CD4-positive, alpha-beta T cell treated with Interleukin-17A for 1 hour (primary cell): ENCODE data around the gene CALCR.
"Not testable (repeated sequence)": the region's sequence is repeated elsewhere in the genome, so short reads cannot be mapped to it uniquely, and the experiment has no call there.

Experiments used
- DNase-seq: peaks from one replicate; pipeline ENCODE4 v3.0.0-alpha.2; 2020

The CALCR gene

DNA sequence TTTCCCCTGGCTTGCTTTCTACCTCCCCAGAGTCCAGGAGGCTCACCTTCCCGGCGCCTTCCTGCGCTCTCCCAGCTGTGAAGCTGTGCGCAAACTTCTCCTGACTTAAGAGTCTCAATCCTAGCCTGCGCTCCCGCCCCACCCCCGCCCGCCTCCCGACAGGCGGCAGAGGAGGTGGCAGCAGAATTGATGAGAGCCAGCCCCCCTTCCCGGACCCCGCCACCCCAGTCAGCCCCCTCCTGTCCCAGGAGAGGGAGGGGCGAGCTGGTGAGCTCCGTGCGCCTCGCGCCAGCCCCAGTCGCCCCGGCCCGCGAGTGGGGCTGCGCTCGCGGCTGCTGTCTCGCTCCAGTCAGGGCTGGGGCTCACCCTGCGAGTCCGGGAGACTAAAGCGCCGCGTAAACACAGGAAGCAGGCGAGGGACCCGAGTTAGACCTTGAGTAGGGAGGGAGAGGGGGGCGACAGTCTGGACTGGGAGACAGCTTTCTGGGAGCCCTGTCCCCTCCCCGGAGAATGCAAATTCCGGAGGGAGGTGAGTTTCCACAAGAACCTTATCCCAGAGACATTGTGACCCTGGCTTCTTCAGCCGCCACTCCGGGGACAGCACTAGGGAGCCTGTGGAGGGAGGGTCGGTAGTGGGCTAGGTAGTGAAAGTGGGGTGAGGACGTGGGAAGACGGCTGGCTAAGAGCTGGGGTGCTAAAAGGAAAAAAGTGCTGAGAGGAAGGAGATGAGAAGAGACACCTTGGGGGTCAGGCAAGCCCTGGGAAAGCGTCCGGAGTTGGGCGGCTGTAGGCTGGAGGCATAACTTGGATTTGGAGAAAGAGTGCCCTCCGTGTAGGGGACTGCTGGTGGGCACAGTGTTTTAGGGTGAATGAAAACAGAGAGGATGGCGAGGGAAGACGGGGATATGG is at the start of gene CALCR:
CALCR (minus strand) TSS at position 79 of the 909 bp plus-strand sequence. CDS start 87,743 bp downstream, outside the sequence.
- no peak for DNase-seq

DNA sequence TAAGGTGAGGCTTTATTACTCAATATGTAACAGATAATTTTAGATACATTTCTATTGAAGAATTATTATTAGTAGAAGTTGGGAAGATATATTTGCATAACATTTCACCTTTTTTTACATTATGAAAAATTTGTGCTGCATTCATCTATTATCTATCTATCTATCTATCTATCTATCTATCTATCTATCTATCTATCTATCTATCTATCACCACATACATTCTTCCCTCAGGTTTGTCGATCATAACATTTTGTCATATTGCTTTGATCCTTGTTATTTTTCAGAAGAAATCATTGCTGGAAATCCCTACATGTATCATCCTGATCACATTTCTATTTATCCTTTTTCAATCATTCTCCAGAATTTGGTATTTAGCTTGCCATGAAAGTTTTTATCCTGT is 49.3 kb upstream of the CALCR start:
- no peak for DNase-seq

DNA sequence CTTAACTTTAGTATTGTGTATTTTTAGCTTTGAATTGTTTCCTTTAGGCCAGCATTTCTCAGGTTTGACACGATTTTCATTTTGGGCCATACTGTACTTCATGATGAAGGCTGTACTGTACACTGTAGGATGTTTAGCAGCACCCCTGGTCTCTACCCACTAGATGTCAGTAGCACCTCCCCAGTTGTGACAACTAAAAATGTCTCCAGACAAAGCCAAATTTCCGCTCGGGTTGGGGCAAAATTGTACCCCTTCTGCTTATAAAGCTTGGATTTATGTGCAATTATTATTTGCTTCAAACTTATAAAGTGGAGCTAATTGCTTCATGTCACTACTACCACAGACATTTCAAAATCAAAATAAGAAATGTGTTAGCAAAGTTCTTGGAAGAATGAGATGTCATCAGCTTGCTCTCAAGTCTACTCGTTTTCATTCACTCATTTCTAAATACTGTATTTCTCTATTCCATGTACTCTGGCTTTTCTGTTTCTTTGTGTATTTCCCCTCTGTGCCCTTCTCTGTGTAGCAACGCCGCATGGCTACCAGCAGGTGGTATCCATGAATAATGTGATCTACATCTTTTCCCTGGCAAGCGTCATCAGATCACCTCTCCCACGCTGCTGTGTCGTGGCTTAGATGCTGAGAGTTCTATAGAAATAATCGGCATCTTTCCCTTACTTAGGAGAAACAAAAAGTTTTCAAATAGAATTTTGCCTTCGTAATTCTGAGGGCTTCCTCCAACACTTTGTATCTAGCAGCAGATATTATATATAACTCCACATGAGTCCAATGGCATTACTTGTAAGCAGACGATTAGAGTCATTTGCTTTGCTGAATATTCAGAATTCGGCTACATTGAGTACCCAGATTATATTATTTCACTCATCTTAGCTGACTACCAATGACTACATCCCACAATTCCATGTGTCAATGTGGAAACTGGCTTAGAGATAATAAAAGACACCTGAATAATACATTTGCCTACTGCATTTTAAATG is 47.8 kb upstream of the CALCR start:
- DNase-seq, result no peak

DNA sequence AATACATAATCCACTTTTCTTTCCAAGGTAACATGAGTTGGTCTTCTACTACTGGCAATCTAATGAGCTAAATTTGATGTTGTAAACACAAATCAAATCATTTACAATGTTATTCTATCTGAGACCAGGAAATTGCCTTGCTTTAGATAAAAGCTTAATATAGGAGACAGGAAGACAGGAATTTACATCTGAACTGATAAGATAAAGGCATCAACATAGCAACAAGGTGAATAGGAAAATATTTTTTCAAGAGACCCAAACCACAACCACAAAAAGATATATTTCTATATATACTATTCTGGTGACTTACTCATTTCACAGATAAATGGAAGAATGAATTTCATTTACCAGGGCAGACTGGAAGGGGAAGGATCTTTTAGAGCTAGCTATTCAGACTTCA is 46.3 kb upstream of the CALCR start:
- no peak for DNase-seq

DNA sequence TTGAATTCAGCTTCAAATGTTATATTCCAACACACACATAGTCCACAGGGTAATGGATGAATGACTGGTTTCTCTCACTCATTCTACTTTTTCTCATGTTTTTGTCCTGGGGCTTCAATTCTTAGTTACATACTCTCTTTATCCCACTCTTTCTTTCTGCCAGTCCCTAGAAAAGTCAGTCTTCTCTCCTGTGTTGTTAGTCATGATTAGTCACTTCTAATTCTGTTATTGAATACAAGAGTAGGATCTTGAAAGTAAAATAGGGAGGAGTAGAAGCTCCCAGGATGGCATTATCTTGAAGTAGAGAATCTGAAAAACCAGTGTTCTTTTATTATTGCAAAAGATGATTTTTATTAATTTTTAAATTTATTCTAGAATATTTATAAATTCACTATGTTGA is 45.5 kb upstream of the CALCR start:
- no peak for DNase-seq

DNA sequence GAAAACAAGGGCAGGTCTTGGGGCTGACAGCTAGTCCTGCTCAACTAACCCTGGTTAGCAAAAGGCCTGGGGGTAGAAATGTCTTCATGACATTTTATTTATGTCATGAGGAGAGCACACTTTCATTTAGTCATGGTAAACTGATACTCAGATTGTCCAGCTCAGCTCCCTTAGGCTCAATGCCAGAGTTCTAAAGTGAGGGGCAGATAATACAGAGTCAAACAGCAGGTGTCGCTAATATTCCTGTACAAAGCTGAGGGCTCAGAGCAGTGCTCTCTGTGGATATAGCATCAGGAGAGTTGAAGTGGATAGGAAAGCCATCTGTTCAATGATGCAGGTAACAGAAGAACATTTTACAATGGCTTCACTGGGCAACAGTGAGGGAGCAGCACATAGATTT is 26.8 kb upstream of the CALCR start:
- DNase-seq, result no peak

DNA sequence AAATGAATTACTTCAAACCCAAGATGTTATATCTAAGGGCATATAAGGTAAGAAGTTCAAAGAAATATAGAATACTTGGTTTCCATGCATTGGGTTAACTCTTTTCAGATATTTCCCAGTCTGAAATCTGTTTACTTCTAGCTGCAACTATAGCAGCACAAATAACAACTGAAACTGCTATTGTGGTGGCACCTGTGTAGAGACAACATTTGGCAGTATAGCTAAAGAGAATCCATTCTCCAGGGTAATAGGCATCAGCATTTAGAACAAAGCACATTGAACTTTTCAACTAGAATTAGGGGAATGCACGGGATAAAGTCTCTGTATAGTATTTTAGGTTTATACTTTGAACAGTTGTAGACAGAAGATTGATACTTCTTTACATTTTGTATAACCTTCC is 19.7 kb upstream of the CALCR start:
- DNase-seq, result no peak

DNA sequence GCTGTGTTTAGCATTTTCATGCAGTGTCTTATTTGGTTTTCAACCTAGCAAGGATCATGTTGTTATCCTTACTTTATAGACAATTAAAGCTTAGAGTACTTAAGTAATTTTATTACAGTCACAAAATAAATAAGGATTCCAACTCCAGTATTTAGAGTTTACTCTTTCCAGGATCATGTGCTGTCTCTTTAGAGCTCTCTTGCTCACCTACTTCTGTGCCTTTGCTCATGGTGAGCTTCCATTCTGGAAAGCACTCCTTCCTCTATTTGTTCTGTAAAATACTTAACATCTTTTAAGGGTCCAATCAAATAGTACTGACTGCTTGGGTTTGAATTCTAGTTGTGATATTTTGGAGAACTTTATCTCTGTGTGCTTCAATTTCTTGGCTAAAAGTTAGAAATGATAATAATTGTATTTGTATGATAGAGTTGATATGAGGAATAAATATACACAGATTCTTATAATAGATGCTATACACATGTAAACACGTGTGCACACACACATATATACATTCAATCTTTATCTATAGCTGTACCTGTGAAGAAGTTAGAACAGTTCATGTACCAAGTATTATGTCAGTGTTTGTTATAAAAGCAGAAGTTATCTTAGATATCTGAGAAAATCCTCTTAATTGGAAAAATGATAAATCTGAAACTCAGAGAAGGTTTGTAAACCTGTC is 18.2 kb upstream of the CALCR start:
- no peak for DNase-seq

DNA sequence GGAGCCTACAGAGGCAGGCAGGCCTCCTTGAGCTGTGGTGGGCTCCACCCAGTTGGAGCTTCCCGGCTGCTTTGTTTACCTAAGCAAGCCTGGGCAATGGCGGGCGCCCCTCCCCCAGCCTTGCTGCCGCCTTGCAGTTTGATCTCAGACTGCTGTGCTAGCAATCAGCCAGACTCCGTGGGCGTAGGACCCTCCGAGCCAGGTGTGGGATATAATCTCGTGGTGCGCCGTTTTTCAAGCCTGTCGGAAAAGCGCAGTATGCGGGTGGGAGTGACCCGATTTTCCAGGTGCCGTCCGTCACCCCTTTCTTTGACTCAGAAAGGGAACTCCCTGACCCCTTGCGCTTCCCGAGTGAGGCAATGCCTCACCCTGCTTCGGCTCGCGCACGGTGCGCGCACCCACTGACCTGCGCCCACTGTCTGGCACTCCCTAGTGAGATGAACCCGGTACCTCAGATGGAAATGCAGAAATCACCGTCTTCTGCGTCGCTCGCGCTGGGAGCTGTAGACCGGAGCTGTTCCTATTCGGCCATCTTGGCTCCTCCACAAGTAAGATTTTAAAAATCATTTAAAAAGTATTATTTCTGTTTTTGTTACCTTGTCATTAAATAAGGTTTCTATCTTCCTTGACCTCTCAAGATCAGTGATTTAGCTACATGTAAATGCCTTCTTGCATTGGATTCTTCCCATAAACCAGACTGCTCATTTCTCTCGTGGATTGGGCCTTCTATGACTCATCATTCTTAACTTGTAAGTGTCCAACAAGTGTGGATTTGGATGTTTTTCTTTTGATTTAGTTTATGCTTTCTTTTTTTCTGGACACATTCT is 16.9 kb upstream of the CALCR start:
- not testable (repeated sequence) for DNase-seq

DNA sequence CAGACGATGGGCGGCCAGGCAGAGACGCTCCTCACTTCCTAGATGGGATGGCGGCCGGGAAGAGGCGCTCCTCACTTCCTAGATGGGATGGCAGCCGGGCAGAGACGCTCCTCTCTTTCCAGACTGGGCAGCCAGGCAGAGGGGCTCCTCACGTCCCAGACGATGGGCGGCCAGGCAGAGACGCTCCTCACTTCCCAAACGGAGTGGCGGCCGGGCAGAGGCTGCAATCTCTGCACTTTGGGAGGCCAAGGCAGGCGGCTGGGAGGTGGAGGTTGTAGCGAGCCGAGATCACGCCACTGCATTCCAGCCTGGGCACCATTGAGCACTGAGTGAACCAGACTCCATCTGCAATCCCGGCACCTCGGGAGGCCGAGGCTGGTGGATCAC is 11.9 kb upstream of the CALCR start:
- not testable (repeated sequence) for DNase-seq

DNA sequence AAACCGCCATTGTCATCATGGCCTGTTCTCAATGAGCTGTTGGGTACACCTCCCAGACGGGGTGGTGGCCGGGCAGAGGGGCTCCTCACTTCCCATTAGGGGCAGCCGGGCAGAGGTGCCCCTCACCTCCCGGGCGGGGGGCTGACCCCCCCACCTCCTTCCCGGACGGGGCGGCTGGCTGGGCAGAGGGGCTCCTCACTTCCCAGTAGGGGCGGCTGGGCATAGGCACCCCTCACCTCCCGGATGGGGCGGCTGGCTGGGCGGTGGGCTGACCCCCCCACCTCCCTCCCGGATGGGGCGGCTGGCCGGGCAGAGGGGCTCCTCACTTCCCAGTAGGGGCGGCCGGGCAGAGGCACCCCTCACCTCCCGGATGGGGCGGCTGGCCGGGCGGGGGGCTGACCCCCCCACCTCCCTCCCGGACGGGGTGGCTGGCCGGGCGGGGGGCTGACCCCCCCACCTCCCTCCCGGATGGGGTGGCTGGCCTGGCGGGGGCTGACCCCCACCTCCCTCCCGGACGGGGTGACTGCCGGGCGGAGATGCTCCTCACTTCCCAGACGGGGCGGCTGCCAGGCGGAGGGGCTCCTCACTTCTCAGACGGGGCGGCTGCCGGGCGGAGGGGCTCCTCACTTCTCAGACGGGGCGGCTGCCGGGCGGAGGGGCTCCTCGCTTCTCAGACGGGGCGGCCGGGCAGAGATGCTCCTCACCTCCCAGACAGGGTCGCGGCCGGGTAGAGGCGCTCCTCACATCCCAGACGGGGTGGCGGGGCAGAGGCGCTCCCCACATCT is 11.4 kb upstream of the CALCR start:
- not testable (repeated sequence) for DNase-seq

DNA sequence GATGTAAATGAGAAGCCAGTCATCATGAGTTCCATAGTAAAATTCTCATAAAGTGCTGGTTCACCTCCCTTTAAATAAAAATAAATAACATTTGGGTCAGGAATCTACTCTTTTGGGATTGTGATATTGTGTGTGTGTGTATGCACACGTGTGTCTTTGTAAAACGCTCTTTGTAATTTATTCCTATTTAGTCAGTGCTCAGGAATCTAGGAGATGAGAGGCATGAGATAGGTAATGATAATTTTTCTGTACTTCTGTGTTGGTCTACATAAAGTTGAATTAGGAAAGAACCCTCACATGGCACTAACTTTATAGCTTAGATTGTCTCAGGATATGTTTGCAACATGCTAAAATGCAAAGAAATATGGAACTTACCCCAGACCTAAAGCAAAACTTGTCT is 4.9 kb upstream of the CALCR start:
- no peak for DNase-seq

DNA sequence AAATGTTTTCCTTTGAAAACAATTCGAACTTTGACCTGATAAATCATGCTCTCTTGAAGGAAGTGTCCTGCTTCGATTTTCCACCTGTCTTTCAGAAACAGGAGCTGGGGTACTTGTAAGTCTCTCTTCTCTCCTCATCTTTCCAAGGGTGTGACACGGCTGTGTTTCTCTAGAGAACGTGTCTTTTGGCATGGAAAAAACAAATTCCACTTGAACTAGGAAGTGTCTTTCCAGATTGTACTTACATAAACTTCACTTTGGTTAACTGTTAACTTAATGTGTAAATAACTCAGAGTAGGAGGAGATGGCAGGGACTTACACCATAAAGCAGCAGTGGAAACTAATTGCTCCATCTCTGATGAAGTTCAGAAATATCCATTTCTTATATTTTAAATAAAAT is 4.2 kb upstream of the CALCR start:
- no peak for DNase-seq

DNA sequence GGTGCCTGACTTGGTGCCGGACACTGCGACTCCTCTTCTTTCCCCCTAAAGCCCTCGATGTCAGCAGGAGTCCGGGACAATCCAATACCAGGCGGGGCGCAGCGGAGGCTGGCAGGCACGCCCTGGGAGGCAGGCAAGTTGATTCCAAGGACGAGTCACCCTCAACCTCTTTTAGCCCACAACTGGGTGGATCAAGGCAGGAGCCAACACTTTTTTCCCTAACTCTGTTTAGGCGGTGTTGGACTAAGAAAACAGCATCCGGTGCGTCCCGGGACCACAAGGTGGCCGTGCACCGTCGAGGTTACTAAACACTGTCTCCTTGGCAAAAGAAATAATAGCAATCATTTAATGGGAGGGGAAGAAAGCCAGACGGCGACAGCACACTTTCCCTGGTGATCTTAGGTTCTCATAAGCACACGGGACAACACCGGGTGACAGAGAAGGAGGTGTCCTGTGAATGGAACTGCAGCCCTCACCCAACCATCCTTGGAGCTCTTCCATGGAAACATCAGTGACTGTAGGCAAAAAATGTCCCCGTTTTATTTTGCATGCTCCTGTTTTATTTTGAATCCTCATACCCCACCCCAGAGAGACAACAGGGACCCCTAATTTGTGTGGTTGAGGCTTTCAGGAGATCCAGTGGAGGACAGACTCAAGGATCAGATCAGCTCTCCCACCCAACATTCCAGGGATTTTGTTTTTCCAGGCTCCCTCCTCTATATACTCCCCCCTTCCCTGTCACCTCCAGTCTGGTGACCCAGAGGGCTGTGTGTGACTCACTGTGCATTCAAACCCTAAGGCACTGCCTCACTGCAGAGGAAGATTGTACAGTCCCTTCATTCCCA is 1.3 kb upstream of the CALCR start:
- no peak for DNase-seq

DNA sequence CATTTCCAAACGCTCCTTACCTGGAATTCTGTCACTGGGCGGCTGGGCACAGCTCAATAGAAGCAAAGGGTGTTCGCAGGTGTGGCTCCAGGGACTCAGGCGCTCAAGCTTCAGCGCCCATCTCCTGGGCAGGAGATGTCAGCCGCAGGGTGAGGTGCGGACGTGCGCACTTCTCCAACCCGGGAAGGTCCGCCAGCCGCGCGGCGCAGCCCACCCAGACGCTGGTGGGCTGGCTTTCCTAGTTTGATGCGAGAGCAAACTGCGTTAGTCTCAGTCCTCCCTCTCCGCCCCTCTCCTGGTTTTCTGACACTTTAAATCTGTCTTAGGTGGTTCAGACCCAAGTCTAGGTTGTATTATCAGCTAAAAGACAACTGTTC is 267 bp downstream of the CALCR start:
- DNase-seq, result no peak

DNA sequence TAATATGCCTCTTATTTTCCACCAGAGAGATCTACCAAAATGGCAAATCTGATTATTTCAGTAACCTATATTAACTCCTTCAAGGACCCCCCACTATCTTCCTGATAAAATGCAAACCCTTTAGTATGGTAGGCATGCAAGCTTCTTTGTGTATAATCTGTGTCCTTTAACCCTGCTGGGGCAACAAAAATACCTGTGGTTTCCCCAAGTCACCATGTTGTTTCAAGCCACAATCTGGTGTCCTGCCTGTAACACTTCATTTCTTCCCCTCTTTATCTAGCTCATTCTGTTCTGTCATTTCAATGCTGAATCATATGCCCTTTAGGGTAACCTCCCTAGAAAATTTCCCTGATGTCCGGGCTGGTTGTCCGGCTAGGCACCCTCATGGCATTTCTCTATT is 5.3 kb downstream of the CALCR start:
- no peak for DNase-seq

DNA sequence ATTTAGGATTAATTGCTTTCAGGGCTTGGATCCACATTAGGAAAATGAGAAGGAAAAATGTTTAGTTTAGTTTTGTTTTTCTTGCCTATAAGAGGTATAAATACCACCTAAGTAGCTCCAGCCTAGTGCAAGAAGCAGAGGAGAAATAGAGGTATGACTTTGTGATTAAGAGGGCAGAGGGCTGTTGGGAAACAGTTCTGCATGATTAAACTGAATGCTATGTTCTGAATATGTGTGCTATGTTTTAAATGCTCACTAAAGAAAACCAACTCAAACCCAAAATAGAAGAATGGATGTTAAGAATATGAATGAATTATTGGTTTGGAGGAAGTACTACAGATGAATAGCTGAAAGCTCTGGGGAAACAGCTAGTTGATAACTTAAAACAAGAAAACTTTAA is 7.6 kb downstream of the CALCR start:
- no peak for DNase-seq

DNA sequence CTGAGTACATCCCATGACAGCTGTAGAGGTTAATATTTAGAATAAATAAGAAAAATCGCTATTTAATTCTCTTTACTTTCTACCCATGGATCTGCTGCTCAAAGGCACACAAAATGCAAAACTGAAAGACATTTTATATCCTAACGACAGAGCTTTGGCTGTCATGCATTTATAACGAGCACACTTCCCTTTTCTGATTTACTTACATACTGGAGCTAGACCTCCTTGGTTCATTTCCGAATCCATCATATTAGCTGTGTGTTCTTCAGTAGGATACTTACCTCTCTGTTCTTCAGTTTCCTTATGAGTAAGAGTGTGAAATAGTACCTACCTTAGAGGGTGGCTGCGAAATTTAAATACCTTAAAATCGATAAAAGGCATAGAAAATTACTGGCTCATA is 10.9 kb downstream of the CALCR start:
- DNase-seq, result no peak

DNA sequence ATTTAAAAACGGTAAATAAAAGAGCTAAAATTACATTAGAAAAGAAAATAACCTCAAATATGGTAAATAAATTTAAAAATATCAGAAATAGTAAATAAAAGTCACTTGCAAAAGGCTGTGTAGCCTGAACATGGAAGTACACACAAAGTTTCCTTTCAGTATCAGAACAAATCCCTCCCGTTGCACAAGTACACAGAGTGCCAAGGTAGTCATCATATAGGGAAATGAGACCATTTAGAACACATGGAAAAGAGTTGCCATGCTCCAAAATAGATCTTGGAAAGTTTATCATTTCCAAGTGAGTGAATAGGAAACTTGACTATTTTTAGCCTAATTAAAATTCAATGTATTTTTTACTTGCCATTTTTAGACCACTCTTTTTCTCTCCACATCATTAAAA is 11.6 kb downstream of the CALCR start:
- DNase-seq, result no peak

DNA sequence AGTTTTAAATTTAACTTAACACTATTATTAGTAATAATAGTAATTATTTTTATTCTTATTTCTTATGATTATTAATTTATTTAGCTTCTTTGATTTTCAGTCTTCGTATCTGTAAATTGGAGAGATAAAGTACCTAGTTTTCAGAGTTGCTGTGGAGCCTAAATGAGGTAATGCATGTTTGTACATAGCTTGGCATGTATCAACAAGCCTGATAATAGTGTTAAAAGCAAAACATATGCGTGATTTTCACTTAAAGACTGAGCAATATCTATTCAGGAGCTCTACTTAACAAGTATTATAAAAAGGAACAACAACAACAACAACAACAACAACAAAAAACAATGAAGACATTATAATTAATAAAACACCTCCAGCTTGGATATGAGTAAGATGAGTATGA is 12.4 kb downstream of the CALCR start:
- DNase-seq, result no peak
